PC-3 (cell line): ENCODE results near the gene JUNB. TPM values are rescaled to one million over a fixed set of nuclear protein-coding genes. Genes with fewer than 3 reads are reported as not detected.

Source experiments
- ATAC-seq: fragments of 200-7000 bp; cut with Tn5 transposase; 2 replicates; pipeline ENCODE4 v1.9.1; 2020; ENCODE audit warnings: mild to moderate bottlenecking, moderate library complexity
- BruUV-seq: library from RNA; stranded (reverse); fragments of 400-500 nt; replicated peaks from 2 replicates; lab custom pipeline; 2021; lab: Mats Ljungman, UMichigan
- CTCF ChIA-PET: fragments of 300-600 bp; sonication (Branson Sonifier 250); formaldehyde crosslinking; loops from one replicate; lab custom pipeline; 2022; ENCODE audit warnings: antibody characterized with exemption; lab: Charles Lee
- POLR2A ChIA-PET: fragments of 300-600 bp; sonication (Branson Sonifier 250); formaldehyde crosslinking; loops from one replicate; lab custom pipeline; 2022; ENCODE audit warnings: antibody characterized with exemption; ENCODE audit not compliant: unreplicated experiment; lab: Charles Lee
- DNase-seq: peaks from one replicate; pipeline ENCODE4 v3.0.0-alpha.2; 2015
- H2AFZ ChIP-seq: fragments of 300-600 bp; sonication (generic); 2 replicates; pipeline ENCODE4 v1.6.0; 2016; ENCODE audit warnings: antibody characterized with exemption, low read length
- H3F3A ChIP-seq: fragments of 300-600 bp; sonication (generic); one replicate; pipeline ENCODE4 v1.6.0; 2017; ENCODE audit warnings: antibody characterized with exemption, low read length, control low read depth, mild to moderate bottlenecking; ENCODE audit not compliant: unreplicated experiment
- H3K27ac ChIP-seq: fragments of 300-600 bp; sonication (generic); 2 replicates; pipeline ENCODE4 v1.5.1; 2016; ENCODE audit warnings: mild to moderate bottlenecking, low read length
- H3K27me3 ChIP-seq: fragments of 300-600 bp; sonication (generic); 2 replicates; pipeline ENCODE4 v1.6.1; 2016; ENCODE audit warnings: low read length, mixed read lengths
- H3K36me3 ChIP-seq: fragments of 300-600 bp; sonication (generic); 2 replicates; pipeline ENCODE4 v1.6.1; 2016; ENCODE audit warnings: low read depth, mixed run types, low read length, mixed read lengths
- H3K4me1 ChIP-seq: fragments of 300-600 bp; sonication (generic); 2 replicates; pipeline ENCODE4 v1.5.1; 2016; ENCODE audit warnings: low read length; ENCODE audit not compliant: insufficient read depth
- H3K4me2 ChIP-seq: fragments of 300-600 bp; sonication (generic); 2 replicates; pipeline ENCODE4 v1.6.0; 2016; ENCODE audit warnings: low read length
- H3K4me3 ChIP-seq: fragments of 300-600 bp; sonication (generic); 2 replicates; pipeline ENCODE4 v1.5.1; 2016; ENCODE audit warnings: mild to moderate bottlenecking, low read length, mixed read lengths
- H3K79me2 ChIP-seq: fragments of 300-600 bp; sonication (generic); 2 replicates; pipeline ENCODE4 v1.6.1; 2017; ENCODE audit warnings: low read length, mixed read lengths
- H3K9ac ChIP-seq: fragments of 300-600 bp; sonication (generic); 2 replicates; pipeline ENCODE4 v1.6.0; 2016; ENCODE audit warnings: mild to moderate bottlenecking, low read length
- H3K9me2 ChIP-seq: fragments of 300-600 bp; sonication (generic); replicated peaks from 2 replicates; pipeline ENCODE4 v1.6.1; 2016; ENCODE audit warnings: mixed run types, low read length, mixed read lengths
- H3K9me3 ChIP-seq: fragments of 300-600 bp; sonication (generic); 2 replicates; pipeline ENCODE4 v1.6.1; 2016; ENCODE audit warnings: low read length, mixed read lengths
- H4K20me1 ChIP-seq: fragments of 300-600 bp; sonication (generic); 2 replicates; pipeline ENCODE4 v1.6.1; 2016; ENCODE audit warnings: low read length, mixed read lengths
- CTCF ChIP-seq: fragments of 300-600 bp; sonication (generic); conservative IDR thresholded peaks from 2 replicates; pipeline ENCODE4 v1.5.1; 2017; ENCODE audit warnings: antibody characterized with exemption, low read depth, mild to moderate bottlenecking, low read length
- EZH2 ChIP-seq: fragments of 300-600 bp; sonication (generic); IDR thresholded peaks from one replicate; pipeline ENCODE4 v1.6.1; 2017; ENCODE audit warnings: antibody characterized with exemption, mild to moderate bottlenecking, low read length; ENCODE audit not compliant: unreplicated experiment
- EZH2phosphoT487 ChIP-seq: fragments of 300-600 bp; sonication (generic); IDR thresholded peaks from 2 replicates; pipeline ENCODE4 v1.6.1; 2018; ENCODE audit warnings: mild to moderate bottlenecking, antibody characterized with exemption, low read length, borderline replicate concordance
- intact Hi-C: fragments of 100-400 bp; cut with micrococcal nuclease; formaldehyde crosslinking; loops from 2 replicates; pipeline ENCODE4 v1.9.0; 2023
- total RNA-seq: library from RNA; depleted of rRNA; stranded (reverse); fragments of >200 nt; gene quantifications from 2 replicates; pipeline ENCODE4 v1.2.3, GENCODE V29; 2014

JUNB gene
- total RNA-seq, 1 experiment from 2014 or later: 343 TPM

GRCh38 chr19:12757544-12758274, 33.6 kb upstream of the JUNB start:
- no peaks in the 10 kb centered on the region for H3K36me3 ChIP-seq
- peak overlapping the region; percentile 76 for H2AFZ ChIP-seq
- peak overlapping the region; percentile 53 for H3K4me3 ChIP-seq
- no peaks in the 10 kb centered on the region for H3K4me1 ChIP-seq
- DNase-seq: peak; percentile 90
- H3K4me2 ChIP-seq: peak overlapping the region; percentile 78
- H3K9me2 ChIP-seq: no peaks in the 10 kb centered on the region
- TF ChIP-seq CTCF (peak; percentile 97), EZH2 (no peak)
- ATAC-seq: peak; percentile 87
- CTCF ChIA-PET: interaction anchor here (0.6 to 1.4 kb wide), 11 partner anchors 9 to 115 kb away, joined by 3 to 11 read pairs (median 5); partner anchors contain the start of gene JUNB
- H3K27me3 ChIP-seq: no peaks in the 10 kb centered on the region
- no peaks in the 10 kb centered on the region for H3K9me3 ChIP-seq
- no peak overlapping the region for H3K9ac ChIP-seq
- no peaks in the 10 kb centered on the region for H4K20me1 ChIP-seq
- H3F3A ChIP-seq: no peaks in the 10 kb centered on the region
- intact Hi-C loops: loop anchor here (1.0 kb wide), 1 partner anchor 40 kb away; no protein-coding TSS in a partner anchor
- no peak overlapping the region for H3K27ac ChIP-seq
- POLR2A ChIA-PET: interaction anchor here (0.6 kb wide), 1 partner anchor 9 kb away, joined by 6 read pairs; no protein-coding TSS in a partner anchor
- no peaks in the 10 kb centered on the region for H3K79me2 ChIP-seq
- BruUV-seq: no TSS peak

GRCh38 chr19:12759686-12760085, 31.6 kb upstream of the JUNB start:
- intact Hi-C loops: loop anchor here (1.0 to 5.0 kb wide), 2 partner anchors 37 to 88 kb away; no protein-coding TSS in a partner anchor
- no TSS peak for BruUV-seq
- no peak overlapping the region for H2AFZ ChIP-seq
- TF ChIP-seq EZH2phosphoT487: no peak
- no peak for TF ChIP-seq CTCF
- TF ChIP-seq EZH2: no peak
- no peaks in the 10 kb centered on the region for H3K27me3 ChIP-seq
- H3K4me3 ChIP-seq: no peak overlapping the region
- H3K27ac ChIP-seq: no peak overlapping the region
- no peaks in the 10 kb centered on the region for H3K9me3 ChIP-seq
- ChIA-PET POLR2A (no interaction called here), CTCF (interaction anchor here (0.6 to 0.8 kb wide), 2 partner anchors 43 to 44 kb away, joined by 4 to 11 read pairs; no protein-coding TSS in a partner anchor)
- H3K36me3 ChIP-seq: peaks cover 8% of the 10 kb centered on the region
- ATAC-seq: no peak
- DNase-seq: no peak
- no peak overlapping the region for H3K9ac ChIP-seq
- H3K4me2 ChIP-seq: no peak overlapping the region
- H4K20me1 ChIP-seq: no peaks in the 10 kb centered on the region
- H3F3A ChIP-seq: no peaks in the 10 kb centered on the region
- H3K79me2 ChIP-seq: no peaks in the 10 kb centered on the region
- no peaks in the 10 kb centered on the region for H3K4me1 ChIP-seq
- no peaks in the 10 kb centered on the region for H3K9me2 ChIP-seq
